ENCODE data around the gene PRKAR1B.
"Not testable (repeated sequence)": the region's sequence is repeated elsewhere in the genome, so short reads cannot be mapped to it uniquely, and the experiment has no call there.

PRKAR1B gene

DNA sequence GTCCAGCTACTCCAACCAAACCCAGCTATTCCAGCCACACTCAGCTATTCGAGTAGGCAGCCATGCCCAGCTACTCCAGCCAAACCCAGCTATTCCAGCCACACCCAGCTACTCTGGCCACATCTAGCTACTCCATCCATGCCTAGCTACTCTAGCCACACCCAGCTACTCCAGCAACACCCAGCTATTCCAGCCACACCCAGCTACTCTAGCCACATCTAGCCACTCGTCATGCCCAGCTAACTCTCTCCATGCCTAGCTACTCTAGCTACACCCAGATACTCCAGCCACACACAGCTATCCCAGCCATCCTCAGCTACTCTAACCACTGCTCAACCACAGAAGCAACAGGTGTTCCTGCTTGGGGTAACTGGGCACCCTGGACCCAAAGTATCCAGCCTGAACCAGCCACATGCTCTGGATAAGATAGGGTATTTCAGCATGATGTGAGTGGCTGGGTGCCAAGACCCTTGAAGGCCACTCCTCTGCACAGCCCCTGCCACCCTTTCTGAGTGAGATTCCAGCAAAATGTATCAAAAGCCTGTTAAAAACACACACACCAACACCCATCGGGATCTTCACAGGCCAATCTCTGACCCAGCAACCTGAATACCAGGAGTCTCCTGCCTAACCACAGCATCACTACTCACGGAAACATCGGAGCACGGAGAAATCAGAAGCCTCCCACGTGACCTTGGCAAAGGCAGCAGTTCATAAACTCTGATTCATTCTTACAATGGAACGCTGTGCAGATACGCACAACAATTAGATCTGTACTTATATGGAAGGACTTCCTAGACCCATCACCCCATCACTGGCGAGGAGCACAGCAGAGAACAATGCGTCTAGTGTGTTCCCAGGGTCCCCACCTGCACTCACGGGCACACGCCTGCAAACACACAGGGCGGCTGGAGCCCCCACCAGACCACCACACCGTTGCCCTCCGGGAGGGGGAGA lies 52.3 kb downstream of the PRKAR1B start:
- no peak for DNase-seq (ENCODE audit: low read depth, low spot score)
- H3K27ac ChIP-seq = no peak overlapping the region

- H3K27ac ChIP-seq = no peak overlapping the region
- DNase-seq (ENCODE audit: low read depth, low spot score) = no peak
Measured at GRCh38 chr7:673681-674453, 53.2 kb downstream of the PRKAR1B start.

DNA sequence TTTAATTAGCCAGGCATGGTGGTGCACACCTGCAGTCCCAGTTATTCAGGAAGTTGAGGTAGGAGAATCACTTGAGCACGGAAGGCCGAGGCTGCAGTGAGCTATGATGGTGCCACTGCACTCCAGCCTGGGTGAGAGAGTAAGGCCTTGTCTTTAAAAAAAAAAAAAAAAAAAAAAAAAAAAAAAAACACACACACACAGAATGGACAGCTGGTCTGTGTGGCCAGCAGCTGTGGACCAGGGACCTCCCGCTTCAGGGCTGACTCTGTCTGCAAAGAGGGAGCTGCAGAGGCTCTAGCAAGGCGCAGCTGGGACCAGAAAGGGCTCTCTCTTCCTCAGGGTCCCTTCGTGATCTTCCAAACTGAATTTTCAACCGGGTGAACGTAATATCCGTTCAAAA lies 54.2 kb downstream of the PRKAR1B start:
- DNase-seq (ENCODE audit: low read depth, low spot score) = no peak
- H3K27ac ChIP-seq = no peak overlapping the region

DNA sequence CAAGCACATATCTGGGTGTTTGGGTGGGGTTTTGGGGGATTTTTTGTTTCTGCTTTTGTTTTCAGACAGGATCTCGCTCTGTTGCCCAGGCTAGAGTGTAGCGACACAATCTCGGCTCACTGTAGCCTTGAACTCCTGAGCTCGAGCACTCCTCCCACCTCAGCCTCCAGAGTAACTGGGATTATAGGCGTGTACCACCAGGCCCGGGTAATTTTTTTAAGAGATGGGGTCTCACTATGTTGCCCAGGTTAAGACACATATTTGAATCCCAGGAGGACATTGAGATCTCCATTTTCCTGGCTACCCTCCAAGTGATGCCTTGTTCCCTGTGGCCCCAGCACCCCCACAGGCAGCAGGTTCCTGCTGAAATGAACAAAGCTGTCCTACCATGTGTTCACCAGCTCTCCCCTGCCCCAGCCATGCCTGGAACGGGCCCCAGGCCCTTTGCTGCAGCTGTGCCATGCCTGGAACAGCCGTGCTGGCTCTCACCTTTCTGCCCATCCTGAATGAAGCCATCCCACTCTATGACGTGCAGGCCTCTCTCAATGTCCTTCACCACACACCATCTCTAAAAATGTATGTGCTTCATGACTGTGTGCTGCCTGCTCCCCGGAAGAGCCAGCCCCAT lies 55.6 kb downstream of the PRKAR1B start:
- H3K27ac ChIP-seq = no peak overlapping the region
- DNase-seq (ENCODE audit: low read depth, low spot score) = no peak

DNA sequence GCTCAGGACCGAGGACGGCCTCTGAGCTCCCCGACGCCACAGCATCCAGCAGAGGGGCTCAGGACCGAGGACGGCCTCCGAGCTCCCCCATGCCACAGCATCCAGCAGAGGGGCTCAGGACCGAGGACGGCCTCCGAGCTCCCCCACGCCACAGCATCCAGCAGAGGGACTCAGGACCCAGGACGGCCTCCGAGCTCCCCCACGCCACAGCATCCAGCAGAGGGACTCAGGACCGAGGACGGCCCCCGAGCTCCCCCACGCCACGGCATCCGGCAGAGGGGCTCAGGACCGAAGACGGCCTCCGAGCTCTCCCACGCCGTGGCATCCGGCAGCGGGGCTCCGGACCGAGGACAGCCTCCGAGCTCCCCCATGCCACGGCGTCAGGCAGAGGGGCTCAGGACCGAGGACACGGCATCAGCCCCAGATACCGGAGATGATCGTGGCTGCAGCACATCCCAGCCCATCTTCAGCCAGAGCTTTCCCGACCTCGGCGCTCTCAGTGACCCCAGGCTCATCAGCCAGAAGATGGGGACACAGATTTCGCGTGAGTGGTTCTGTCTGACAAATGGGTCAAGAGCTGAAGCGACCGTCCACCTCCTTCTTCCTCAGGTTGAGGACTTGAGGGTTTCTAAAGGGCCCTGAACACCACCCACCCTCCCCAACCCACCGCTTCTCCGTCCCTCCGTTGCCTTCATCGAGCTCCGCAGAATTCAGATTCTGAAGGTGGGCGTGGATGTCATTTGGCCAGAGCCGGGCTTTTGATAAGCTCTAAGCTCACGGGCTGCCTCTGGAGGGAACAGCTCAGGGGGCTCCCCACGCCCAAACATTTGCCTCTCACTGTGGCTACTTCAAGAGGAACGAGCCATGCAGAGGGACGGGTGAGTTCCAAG lies 56.3 kb downstream of the PRKAR1B start:
- DNase-seq (ENCODE audit: low read depth, low spot score) = no peak
- H3K27ac ChIP-seq = no peak overlapping the region

- DNase-seq (ENCODE audit: low read depth, low spot score) = no peak
- no peak overlapping the region for H3K27ac ChIP-seq
Measured at GRCh38 chr7:668958-669357, 58.1 kb downstream of the PRKAR1B start.

DNA sequence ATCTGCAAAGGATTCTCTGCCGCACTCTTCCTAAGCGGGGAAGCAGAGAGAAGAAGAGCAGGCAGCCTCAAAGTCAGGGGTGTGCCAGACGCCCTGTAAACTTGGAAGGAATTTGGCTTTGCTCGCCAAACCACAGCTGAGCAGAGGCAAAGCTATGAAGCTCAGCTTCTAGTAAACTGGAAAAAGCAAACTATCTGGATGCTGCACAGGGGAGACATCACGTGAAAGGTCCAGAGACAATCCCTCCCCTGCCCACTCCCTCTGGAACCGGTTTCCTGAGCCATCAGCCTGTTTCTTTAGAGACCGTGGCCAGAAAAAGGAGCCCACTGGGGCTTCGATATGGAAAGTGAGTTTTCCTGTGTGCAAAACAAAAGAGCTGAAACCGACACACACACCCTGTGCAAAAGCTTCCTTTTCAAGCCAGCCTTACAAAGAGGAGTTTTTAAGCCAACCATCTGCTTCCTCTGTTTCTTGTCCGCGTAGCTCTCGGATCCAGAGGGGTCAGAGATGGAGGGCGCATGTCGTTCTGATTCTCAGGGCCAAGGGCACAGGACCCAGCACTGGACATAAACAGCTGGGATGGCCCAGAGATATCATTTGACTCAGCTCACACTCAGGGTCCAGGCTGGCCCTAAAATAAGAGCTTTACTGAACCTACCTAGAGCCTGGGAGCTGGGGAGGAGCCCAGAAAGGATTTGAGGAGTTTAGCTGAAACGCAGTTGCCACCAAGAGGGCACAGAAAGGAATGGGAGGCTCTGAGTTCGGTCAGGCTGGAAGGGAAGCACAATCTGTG lies 58.7 kb downstream of the PRKAR1B start:
- no peak for DNase-seq (ENCODE audit: low read depth, low spot score)
- H3K27ac ChIP-seq = no peak overlapping the region

DNA sequence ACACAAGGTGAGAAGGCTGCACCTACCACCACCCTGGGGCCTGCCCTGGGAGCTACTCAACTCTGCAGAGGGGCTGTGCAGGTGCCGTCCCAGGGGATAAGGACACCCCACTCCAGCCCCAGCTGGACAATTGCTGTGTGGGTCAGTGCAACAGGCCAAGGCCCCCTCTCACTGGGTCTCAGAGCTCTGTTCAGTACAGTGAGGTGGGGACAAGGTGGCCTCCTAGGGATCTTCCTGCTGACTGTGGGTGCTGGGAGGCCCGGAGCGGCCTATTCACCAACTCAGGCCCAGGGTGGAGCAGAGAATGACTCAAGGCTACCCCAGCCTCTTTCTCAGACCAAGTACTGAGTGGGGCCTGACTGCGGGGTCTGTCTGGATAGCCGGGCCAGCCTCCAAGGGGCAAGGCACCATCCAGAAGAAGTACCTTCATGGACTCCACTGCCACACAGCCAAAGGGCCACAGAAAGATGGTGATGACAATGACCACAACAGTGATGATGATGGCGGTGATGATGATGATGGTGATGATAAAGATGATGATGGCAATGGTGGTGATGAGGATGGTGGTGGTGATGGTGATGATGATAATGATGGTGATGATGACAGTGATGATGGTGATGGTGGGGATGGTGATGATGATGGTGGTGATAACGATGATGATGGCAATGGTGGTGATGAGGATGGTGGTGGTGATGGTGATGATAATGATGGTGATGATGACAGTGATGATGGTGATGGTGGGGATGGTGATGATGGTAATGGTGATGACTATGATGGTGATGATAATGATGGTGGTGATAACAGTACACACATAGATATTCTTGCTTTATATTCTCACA lies 60.4 kb downstream of the PRKAR1B start:
- H3K27ac ChIP-seq = no peak overlapping the region
- DNase-seq (ENCODE audit: low read depth, low spot score) = no peak

DNA sequence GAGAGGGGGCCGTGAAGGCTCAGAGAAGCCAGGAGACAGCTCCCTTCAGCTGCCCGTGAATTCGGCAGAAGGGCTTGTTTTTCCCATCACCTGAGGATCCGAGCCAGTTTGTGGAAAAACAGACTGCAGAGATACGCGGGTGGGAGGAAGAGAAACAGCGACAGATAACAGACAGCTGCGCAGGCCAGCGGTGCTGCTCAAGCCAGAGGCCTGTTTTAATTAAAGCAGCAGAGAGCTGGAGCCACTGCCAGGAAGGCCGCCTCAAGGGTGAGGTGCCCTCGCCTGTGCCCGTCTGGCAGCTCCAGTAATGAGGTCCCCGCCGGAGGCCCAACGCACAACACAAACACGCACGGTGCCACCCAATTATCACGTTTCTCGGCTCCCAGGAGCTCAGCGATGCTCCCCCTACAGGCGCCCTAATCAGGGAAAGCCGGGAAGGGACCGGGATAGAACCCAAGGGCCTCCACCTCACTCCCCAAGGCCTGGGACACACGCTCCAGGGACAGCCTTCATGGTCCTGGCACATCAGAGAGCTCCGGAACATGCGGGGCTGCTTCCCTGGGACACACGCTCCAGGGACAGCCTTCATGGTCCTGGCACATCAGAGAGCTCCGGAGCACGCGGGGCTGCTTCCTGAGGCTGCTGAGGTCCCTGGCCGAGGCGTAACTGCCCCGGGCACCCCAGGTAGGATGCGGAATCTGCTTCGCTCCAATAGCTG lies 61.2 kb downstream of the PRKAR1B start:
- H3K27ac ChIP-seq = no peak overlapping the region
- DNase-seq (ENCODE audit: low read depth, low spot score) = no peak

- H3K27ac ChIP-seq = no peak overlapping the region
- no peak for DNase-seq (ENCODE audit: low read depth, low spot score)
Measured at GRCh38 chr7:664997-665735, 61.9 kb downstream of the PRKAR1B start.

DNA sequence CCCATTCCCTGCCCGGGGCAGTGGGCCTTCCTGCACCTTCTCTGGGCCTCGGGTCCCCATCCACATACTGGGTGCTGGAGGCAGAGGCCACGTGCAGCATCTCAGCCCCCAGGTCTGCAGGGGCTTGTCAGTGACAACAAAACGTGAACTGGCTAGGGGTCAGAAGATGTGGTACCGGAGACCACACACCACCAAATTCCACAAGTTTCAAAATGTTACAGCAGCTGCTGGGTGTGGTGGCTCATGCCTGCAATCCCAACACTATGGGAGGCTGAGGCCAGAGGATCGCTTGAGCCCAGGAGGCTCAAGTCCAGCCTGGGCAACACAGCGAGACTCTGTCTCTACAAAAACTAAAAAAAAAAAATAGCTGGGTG lies 62.7 kb downstream of the PRKAR1B start:
- DNase-seq (ENCODE audit: low read depth, low spot score) = no peak
- H3K27ac ChIP-seq = no peak overlapping the region

DNA sequence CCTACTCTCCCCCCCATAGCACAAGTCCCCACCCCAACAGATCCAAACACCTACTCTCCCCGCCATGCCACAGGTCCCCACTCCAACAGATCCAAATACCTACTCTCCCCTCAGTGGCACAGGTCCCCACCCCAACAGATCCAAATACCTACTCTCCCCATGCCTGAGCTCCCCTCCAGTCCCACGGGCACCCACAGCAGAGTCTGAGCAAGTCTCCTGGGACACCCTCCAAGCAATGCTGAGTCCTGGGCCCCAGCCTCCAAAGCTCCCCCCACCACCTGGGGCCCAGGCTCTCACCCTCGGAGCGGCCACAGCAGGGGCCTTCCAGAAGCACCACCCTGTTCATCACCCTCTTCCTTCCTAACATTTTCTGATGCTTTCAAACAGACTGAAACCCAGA lies 64.5 kb downstream of the PRKAR1B start:
- DNase-seq (ENCODE audit: low read depth, low spot score) = no peak
- no peak overlapping the region for H3K27ac ChIP-seq

- no peak for DNase-seq (ENCODE audit: low read depth, low spot score)
- H3K27ac ChIP-seq = no peak overlapping the region
Measured at GRCh38 chr7:659996-660395, 67.1 kb downstream of the PRKAR1B start.

DNA sequence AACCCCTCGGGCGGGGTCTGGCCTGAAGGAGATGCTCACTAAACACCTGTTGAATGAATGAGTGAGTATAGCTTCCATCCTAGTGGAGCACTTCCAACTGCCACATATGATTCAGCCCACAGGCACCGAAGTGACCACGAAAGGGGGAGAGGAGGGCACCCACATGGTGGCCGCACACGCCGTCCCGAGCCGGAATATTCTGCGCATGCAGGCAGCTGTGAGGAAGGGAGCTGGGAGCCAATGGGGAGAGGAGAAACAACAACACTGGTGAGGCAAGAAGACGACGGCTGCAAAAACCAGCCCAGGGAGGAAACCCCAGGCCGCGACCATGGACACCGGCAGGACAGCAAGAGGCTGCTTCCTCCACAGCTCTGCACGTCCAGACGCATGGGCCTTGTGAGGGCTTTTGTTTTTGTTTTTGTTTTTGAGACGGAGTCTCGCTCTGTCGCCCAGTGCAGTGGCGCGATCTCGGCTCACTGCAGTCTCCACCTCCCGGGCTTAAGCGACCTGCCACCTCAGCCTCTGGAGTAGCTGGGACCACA lies 67.7 kb downstream of the PRKAR1B start:
- DNase-seq (ENCODE audit: low read depth, low spot score) = no peak
- H3K27ac ChIP-seq = no peak overlapping the region

GRCh38 chr7:657565-658119 lies 69.4 kb downstream of the PRKAR1B start:
- H3K27ac ChIP-seq = no peak overlapping the region
- DNase-seq (ENCODE audit: low read depth, low spot score) = no peak

GRCh38 chr7:657010-657409 lies 70.1 kb downstream of the PRKAR1B start:
- DNase-seq (ENCODE audit: low read depth, low spot score); H3K27ac ChIP-seq: not testable (repeated sequence)

DNA sequence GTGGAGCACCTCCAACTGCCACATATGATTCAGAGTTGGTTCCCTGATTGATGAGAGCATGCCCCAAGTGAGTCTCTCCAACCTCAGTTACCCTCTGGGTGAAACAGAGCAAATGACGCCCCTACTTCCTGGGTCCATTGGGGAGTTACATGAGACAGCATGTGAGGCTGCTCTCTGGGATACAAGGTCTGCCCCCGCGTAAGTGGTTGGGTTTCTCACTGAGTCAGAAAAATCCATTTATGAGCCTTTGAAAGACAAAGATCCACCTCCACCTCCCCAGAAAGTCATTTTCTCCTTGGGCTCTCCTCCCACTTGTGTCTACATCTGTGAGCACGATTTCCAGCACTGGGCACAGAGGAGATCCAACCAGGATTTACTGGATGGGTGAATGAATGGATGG lies 71.3 kb downstream of the PRKAR1B start:
- H3K27ac ChIP-seq = no peak overlapping the region
- DNase-seq (ENCODE audit: low read depth, low spot score) = no peak

All from epithelial cell of prostate (primary cell).